Dermis microvascular lymphatic vessel endothelial cell (primary cell): ENCODE measurements around the gene LMX1B. TPM values are rescaled to one million over a fixed set of nuclear protein-coding genes. Genes with fewer than 3 reads are reported as not detected.
"Not testable (repeated sequence)": the region's sequence is repeated elsewhere in the genome, so short reads cannot be mapped to it uniquely, and the experiment has no call there.

Source experiments
- DNase-seq, 2 donors: peaks; one replicate each; pipeline versions ENCODE4 v3.0.0 to v3.0.0-alpha.2; 2010; ENCODE audit warnings: low read depth in 2 of 2
- total RNA-seq: library from RNA; depleted of rRNA; stranded (reverse); fragments of >200 nt; gene quantifications from 2 replicates; pipeline ENCODE4 v1.2.1, GENCODE V29; 2014

The LMX1B gene
- total RNA-seq = under 0.01 and 0.13 TPM in 2 replicates

DNA sequence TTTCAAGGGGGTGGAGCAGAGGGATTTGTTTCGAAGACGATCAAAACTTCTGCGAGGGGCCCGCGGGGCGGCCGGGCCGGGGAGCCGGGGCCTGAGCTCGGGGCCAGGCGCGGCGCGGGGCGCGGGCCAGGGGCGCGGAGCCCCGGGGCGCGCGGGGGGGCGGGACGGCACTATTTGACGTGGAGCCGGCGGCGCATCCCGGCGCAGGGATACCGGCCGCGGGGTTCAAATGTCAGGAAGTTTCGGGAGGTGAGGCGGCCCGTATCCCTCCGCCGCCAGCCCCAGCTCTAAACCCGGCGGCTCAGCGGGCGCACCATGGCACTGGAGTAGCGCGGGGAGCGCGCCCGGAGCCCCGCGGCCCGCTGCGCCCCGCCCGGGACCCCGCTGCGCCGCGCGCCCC is at the start of gene LMX1B:
TSS of gene LMX1B (plus strand) at position 278 of the 400 bp plus-strand sequence. CDS start 522 bp downstream, outside the sequence.
- peak in 1 of 2 donors; percentile 32 for DNase-seq

DNA sequence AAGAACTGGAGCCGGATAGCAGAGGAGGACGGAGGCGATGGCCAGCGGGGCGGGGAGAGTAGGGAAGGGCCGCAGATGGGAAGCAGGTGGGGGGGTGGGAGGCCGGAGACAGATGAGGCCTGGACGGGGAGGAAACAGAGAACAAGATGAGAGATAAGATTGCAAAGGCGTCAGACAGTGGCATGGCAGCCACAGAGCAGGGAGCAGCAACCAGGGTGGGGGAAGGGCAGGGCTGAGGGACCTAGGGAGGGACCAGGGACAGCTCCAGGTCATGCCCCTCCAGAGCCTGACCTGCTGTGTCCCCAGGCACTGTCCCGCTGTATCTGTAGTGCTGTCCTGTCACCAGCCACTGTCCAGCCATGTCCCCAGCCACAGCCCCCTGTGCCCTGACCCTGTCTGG is 49.6 kb upstream of the LMX1B start:
- no peak for DNase-seq

- no peak for DNase-seq
Measured at GRCh38 chr9:126564716-126565115, 49.0 kb upstream of the LMX1B start.

- no peak for DNase-seq
Measured at GRCh38 chr9:126565336-126566128, 48.2 kb upstream of the LMX1B start.

DNA sequence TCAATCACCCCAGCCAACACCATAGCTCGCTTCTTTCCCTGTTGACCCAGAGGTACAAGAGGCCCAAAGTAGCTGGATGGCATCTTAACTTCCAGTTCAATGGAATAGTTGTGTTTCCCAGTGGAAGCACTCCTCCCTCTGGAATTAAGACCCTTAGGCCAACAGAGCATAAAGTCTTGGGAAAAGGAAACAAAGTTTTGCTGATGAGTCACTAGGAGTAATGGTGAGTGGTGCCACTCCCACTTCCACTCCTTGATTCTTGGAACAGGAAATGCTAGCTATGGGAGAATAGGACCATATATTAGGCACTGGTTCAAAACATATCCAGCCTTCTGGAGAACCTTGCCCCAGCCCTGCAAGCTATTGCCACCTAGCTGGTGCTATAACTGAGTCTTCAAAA is 44.7 kb upstream of the LMX1B start:
- DNase-seq = peak in 1 of 2 donors; percentile 52

DNA sequence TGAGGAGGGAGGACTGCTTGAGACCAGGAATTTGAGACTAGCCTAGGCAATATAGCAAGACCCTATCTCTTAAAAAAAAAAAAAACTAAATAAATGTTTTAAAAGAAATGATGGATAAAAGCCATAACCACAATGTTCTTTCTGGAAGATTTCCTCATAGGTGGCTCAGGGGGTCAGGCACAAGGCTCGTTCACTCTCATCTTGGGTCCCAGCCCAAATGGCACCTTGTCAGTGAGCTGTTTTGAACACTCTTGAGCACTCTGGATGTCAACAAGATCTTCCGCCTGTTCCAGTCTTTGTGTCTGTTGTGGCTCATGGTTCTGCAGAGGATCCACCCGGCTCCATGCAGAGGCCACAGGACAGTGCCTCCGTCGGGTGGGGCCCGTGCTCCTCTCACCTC is 35.7 kb upstream of the LMX1B start:
- DNase-seq = no peak

GRCh38 chr9:126580319-126580718 is 33.4 kb upstream of the LMX1B start:
- not testable (repeated sequence) for DNase-seq

DNA sequence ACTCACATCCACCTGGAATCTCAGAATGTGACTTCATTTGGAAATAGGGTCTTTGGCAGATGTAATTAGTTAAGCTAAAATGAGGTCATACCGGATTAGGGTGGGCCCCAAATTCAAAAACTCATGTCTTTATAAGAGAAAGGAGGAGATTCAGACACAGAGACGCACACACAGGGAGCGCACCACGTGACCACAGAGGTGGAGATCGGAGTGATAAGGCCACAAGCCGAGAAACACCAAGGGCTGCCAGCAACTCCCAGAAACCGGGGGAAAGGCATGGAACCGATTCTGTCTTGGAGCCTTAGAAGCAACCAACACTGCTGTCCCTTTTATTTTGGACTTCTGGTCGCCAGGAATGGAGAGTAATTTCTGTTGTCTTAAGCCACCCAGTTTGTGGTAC is 31.8 kb upstream of the LMX1B start:
- DNase-seq = no peak

DNA sequence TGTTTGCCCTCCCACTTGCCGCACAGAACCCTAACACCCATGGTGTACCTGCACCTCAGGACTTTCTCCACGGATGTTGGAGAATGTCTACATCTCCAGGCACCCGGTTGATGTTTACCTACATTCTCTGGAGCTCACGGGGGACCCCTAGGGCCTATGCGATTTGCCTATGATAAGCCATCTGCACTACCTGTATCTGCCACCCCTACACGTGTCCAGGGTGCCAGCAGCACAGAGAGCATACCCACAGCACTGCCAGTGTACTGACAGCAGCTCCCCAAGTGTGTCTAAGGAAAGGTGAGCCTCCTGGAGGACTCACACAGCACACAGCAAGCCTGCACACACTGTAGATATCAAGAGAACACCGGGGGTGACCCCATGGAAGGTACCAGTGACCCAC is 31.3 kb upstream of the LMX1B start:
- DNase-seq = no peak

DNA sequence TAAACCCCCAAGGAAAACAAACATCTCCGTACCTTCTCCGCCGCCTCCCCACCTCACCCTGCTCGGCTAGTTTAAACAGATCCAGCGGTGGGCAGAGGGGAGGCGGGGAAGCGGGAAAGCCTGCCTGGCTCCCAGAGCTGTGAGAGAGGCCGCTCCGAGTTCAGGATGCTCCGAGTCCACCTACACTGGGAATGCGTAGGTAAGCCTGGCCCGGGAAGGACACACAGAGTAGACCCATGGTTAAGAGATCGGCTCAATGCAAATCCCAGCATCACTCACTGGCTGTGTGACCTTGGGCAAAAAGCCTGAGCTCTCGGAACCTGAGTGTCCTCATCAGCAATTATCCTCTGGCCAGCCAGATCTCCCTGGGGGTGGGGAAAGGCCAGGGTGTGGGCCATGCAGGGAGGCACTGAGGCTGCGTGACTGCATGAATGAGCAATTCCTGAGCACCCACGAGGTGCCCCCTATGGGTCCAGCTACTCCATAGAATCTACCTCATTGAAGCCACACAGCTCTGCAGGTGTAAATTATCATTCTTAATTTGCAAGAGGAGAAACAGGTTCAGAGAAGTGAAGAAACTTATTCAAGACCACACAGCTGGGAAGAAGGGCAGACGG is 30.5 kb upstream of the LMX1B start:
- DNase-seq = no peak

DNA sequence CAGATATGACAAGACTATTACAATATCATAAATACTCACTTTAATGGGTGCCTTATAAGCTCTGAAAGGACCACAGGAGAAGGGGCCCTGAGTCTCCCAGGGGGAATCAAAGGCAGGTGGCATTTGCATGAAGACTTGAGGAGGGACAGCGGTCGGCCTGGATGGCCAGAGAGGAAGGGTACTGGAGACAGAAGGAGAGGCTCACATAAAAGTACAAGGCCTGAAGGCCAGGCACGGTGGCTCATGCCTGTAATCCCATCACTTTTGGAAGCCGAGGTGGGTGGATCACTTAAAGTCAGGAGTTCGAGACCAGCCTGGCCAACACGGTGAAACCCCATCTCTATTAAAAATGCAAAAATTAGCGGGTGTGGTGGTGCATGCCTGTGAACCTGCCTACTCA is 29.1 kb upstream of the LMX1B start:
- DNase-seq = no peak

GRCh38 chr9:126586236-126586635 is 27.5 kb upstream of the LMX1B start:
- DNase-seq = no peak

- peak; percentile 70 to 84 for DNase-seq
Measured at GRCh38 chr9:126587187-126588185, 26.2 kb upstream of the LMX1B start.

GRCh38 chr9:126588491-126589168 is 25.1 kb upstream of the LMX1B start:
- DNase-seq = no peak

DNA sequence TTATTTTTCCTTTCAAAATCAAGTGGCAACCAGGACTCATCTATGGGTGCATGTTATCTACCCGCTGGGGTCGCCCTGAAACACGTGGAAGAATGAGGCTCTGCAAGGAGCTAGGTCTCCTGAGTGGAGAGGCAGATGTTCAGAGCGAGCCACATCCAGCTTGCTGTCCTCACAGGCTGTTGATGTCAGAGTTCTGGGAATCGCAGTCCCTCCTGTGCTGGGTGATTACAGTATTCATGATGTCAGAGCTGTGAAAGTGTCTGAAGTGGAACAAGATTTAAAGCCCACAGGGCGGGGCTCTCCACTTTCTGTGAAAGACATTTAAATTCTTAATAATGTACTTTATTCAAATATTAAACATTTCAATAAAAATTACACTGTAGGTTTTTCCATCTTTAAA is 24.4 kb upstream of the LMX1B start:
- no peak for DNase-seq

DNA sequence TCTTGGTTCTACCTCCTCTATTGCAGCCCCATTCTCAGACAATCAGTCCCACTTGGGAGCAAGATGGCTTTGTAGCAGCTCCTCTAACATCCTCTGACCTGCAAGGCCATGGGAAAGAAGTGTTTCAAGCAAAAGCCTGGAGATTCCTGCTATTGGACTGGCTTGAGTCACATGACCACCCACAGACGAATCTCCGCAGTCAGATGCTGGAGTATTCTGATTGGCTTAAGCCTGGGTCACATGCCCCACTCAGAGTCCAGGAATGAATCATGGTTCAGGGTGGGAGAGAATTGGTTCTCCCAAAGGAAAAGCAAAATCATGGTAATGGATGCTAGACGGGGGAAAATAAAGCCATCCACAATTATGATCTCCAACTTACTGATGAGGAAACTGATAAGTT is 22.6 kb upstream of the LMX1B start:
- no peak for DNase-seq

GRCh38 chr9:126591922-126592321 is 21.8 kb upstream of the LMX1B start:
- no peak for DNase-seq

- DNase-seq = no peak
Measured at GRCh38 chr9:126592461-126592860, 21.3 kb upstream of the LMX1B start.

GRCh38 chr9:126595982-126596381 is 17.7 kb upstream of the LMX1B start:
- no peak for DNase-seq

DNA sequence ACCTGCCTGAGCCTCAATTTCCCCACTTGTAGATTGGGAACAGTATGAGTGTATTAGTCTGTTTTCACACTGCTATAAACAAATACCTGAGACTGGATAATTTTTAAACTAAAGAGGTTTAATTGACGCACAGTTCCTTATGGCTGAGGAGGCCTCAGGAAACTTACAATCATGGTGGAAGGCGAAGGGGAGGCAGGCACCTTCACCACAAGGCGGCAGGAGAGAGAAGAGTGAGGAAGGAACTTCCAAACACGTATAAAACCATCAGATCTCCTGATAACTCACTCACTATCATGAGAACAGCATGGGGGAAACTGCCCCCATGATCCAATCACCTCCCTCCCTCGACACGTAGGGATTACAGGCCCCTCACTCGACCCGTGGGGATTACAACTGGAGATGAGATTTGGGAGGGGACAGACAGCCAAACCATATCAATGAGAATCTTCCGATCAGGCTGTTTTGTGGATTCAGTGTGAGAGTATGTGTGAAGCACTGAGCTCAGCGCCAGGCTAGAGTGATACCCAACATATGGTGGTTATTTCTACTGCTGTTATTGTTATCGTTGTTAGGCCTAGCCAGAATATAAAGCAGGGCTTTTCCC is 14.6 kb upstream of the LMX1B start:
- no peak for DNase-seq
